Measurements from ENCODE around the gene SGTA. TPM values are rescaled to one million over a fixed set of nuclear protein-coding genes. Genes with fewer than 3 reads are reported as not detected.
A peak's percentile ranks its signal among the peaks of the same experiment; 100 is the strongest.

Gene SGTA
- polyA plus RNA-seq, 3 donors, result 21.6 to 35.4 (median 22.0) TPM

GRCh38 chr19:2823646-2824045 lies 40.6 kb upstream of the SGTA start:
- peaks cover 0 to 4% (median 2%) of the 10 kb centered on the region in 3 donors for H3K27me3 Mint-ChIP-seq (ENCODE audit: low read depth in 3 of 3)
- intact Hi-C loops (cut with micrococcal nuclease), result loop anchor here in 1 of 2 donors (10.0 kb wide), 1 partner anchor 361 kb away; the partner anchor contains the start of gene NCLN
- H3K4me1 Mint-ChIP-seq, result peaks cover 9% of the 10 kb centered on the region
- Histone ChIP-seq H3K9me3 (replicated peaks in 1 of 2; ENCODE audit: control insufficient read depth in 1 of 2, insufficient read depth in 1 of 2, low read length in 2 of 2) (peaks cover 17 to 25% of the 10 kb centered on the region in 2 donors), H3K9ac (ENCODE audit: insufficient read depth, low read length, poor library complexity, severe bottlenecking) (no peak overlapping the region), H2AFZ (ENCODE audit: insufficient read depth, low read depth, low read length, poor library complexity, severe bottlenecking) (no peak overlapping the region), H3K4me1 (ENCODE audit: control insufficient read depth in 1 of 2, insufficient read depth in 2 of 2, low read length in 2 of 2) (peaks cover 5 to 6% of the 10 kb centered on the region in 2 donors), H3K27me3 (ENCODE audit: control insufficient read depth in 2 of 2, insufficient read depth in 2 of 2, low read length in 2 of 2) (no peaks in the 10 kb centered on the region), H3K36me3 (replicated peaks in 1 of 2; ENCODE audit: control insufficient read depth in 1 of 2, insufficient read depth in 2 of 2, low read length in 2 of 2) (peaks cover 0 to 12% of the 10 kb centered on the region in 2 donors), H3K79me2 (ENCODE audit: insufficient read depth, low read length) (no peaks in the 10 kb centered on the region), H3K4me3 (replicated peaks in 1 of 3; ENCODE audit: low read depth in 2 of 3, low read length in 3 of 3) (no peak overlapping the region), H3K4me2 (replicated peaks; ENCODE audit: extremely low read depth, low read length, poor library complexity, severe bottlenecking) (no peak overlapping the region), H4K20me1 (ENCODE audit: insufficient read depth, low read length) (no peaks in the 10 kb centered on the region), H3K27ac (ENCODE audit: low read depth in 1 of 2, low read length in 2 of 2) (no peak overlapping the region)
- TF ChIP-seq CTCF (IDR thresholded peaks at IDR 0.05), result no peak
- peaks cover 8 to 32% of the 10 kb centered on the region in 2 donors for H3K36me3 Mint-ChIP-seq
- H3K4me3 Mint-ChIP-seq, result no peak overlapping the region
- WGBS (ENCODE audit: insufficient coverage), result 93% methylated on average over 9 of the region's 9 CpGs
- no peak for DNase-seq
- H3K27ac Mint-ChIP-seq, result peak overlapping the region in 1 of 7 donors; percentile 27
- H3K9me3 Mint-ChIP-seq, result peaks cover 14 to 42% (median 36%) of the 10 kb centered on the region in 7 donors

- Histone ChIP-seq H3K27ac (ENCODE audit: low read depth in 1 of 2, low read length in 2 of 2) (no peak overlapping the region), H3K4me1 (ENCODE audit: control insufficient read depth in 1 of 2, insufficient read depth in 2 of 2, low read length in 2 of 2) (peaks cover 5 to 6% of the 10 kb centered on the region in 2 donors), H3K27me3 (ENCODE audit: control insufficient read depth in 2 of 2, insufficient read depth in 2 of 2, low read length in 2 of 2) (no peaks in the 10 kb centered on the region), H3K79me2 (ENCODE audit: insufficient read depth, low read length) (no peaks in the 10 kb centered on the region), H3K4me3 (replicated peaks in 1 of 3; ENCODE audit: low read depth in 2 of 3, low read length in 3 of 3) (no peak overlapping the region), H3K36me3 (replicated peaks in 1 of 2; ENCODE audit: control insufficient read depth in 1 of 2, insufficient read depth in 2 of 2, low read length in 2 of 2) (peaks cover 0 to 7% of the 10 kb centered on the region in 2 donors), H3K4me2 (replicated peaks; ENCODE audit: extremely low read depth, low read length, poor library complexity, severe bottlenecking) (no peak overlapping the region), H2AFZ (ENCODE audit: insufficient read depth, low read depth, low read length, poor library complexity, severe bottlenecking) (no peak overlapping the region), H4K20me1 (ENCODE audit: insufficient read depth, low read length) (no peaks in the 10 kb centered on the region), H3K9me3 (replicated peaks in 1 of 2; ENCODE audit: control insufficient read depth in 1 of 2, insufficient read depth in 1 of 2, low read length in 2 of 2) (peaks cover 9 to 17% of the 10 kb centered on the region in 2 donors), H3K9ac (ENCODE audit: insufficient read depth, low read length, poor library complexity, severe bottlenecking) (no peak overlapping the region)
- H3K4me1 Mint-ChIP-seq, result peaks cover 9% of the 10 kb centered on the region
- intact Hi-C loops (cut with micrococcal nuclease), result loop anchor here in 1 of 2 donors (10.0 kb wide), 1 partner anchor 362 kb away; the partner anchor contains the start of gene NCLN
- WGBS (ENCODE audit: insufficient coverage), result 80% methylated on average over 1 of the region's 5 CpGs
- no peak overlapping the region for H3K27ac Mint-ChIP-seq
- peaks cover 8 to 27% of the 10 kb centered on the region in 2 donors for H3K36me3 Mint-ChIP-seq
- H3K27me3 Mint-ChIP-seq (ENCODE audit: low read depth in 3 of 3), result peaks cover 0 to 2% (median 2%) of the 10 kb centered on the region in 3 donors
- peaks cover 10 to 37% (median 28%) of the 10 kb centered on the region in 7 donors for H3K9me3 Mint-ChIP-seq
- DNase-seq, result no peak
- H3K4me3 Mint-ChIP-seq, result no peak overlapping the region
- TF ChIP-seq CTCF (IDR thresholded peaks at IDR 0.05), result no peak
Observed at GRCh38 chr19:2822846-2823245, 39.8 kb upstream of the SGTA start.
